Measurements from ENCODE around the gene TNFRSF8. TPM values are rescaled to one million over a fixed set of nuclear protein-coding genes. Genes with fewer than 3 reads are reported as not detected.
A peak's percentile ranks its signal among the peaks of the same experiment; 100 is the strongest.

The TNFRSF8 gene
- total and polyA plus RNA-seq, 7 experiments from 2014 or later = 0.56 to 29.3 (median 4.0) TPM; not detected in 4

DNA sequence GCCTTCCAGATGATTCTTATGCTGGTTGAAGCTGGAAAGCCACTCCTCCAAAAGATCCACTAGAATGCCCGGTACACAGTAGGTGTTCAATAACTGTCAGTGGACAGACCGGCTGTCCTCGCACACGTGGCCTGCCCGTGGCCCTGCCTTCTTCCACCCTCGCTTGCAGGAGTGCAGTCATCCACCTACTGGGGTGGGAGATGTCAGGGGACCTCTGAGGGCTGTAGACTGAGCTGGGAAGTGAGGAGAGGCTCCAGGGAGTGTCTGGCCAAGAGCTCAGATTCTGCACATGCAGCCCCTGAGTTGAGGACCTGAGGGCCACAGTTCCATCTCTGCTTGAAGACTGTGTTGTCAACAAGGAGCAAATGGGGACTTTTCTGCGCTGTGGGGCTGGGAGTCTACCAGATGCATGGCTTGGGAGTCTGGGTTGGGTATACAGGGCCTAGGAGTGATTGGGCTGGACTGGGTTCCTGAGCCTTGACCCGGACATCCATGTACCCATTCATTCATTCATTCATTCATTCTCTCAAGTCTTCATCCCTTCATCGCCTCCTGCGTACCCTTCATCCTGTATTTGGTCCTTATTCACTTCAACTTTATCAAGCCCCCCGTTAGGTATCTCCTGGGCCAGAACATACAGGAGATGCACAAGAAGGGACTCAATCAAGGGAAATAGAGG lies 99.5 kb downstream of the TNFRSF8 start:
- intact Hi-C loops (cut with micrococcal nuclease) = loop anchor here in 1 of 2 donors (1.0 kb wide), 1 partner anchor 17 kb away; no protein-coding TSS in a partner anchor
- H3K27ac Mint-ChIP-seq = peak overlapping the region in 5 of 9 donors; percentile 26 to 96 (median 39)
- CTCF ChIA-PET = interaction anchor here (1.1 to 1.6 kb wide), 3 partner anchors 9 to 38 kb away, joined by 3 to 4 read pairs (median 4); no protein-coding TSS in a partner anchor
- Histone ChIP-seq H3K27ac (ENCODE audit: low read depth, low read length) (no peak overlapping the region), H3K27me3 (ENCODE audit: control insufficient read depth in 2 of 2, insufficient read depth in 2 of 2, low read length in 2 of 2) (no peaks in the 10 kb centered on the region), H3K4me3 (ENCODE audit: low read length) (peak overlapping the region; percentile 38), H3K4me1 (ENCODE audit: control insufficient read depth in 2 of 2, insufficient read depth in 2 of 2, low read length in 2 of 2) (peaks cover 43 to 67% of the 10 kb centered on the region in 2 donors), H3K36me3 (ENCODE audit: control insufficient read depth in 2 of 3, insufficient read depth in 3 of 3, low read length in 3 of 3) (no peaks in the 10 kb centered on the region), H3K9me3 (ENCODE audit: control insufficient read depth in 2 of 3, low read length in 3 of 3) (no peaks in the 10 kb centered on the region)
- peaks cover 55 to 81% (median 60%) of the 10 kb centered on the region in 7 donors for H3K4me1 Mint-ChIP-seq
- no peaks in the 10 kb centered on the region for H3K27me3 Mint-ChIP-seq
- peak overlapping the region in 5 of 10 donors; percentile 43 to 82 (median 53) for H3K4me3 Mint-ChIP-seq
- ATAC-seq (no peak), DNase-seq (no peak)
- peaks cover 0 to 5% (median 0%) of the 10 kb centered on the region in 5 donors for H3K36me3 Mint-ChIP-seq
- peaks cover 0 to 2% (median 0%) of the 10 kb centered on the region in 11 donors for H3K9me3 Mint-ChIP-seq
- POLR2A ChIA-PET = interaction anchor here (0.7 to 5.0 kb wide), 7 partner anchors 10 to 25 kb away, joined by 3 to 76 read pairs (median 6); no protein-coding TSS in a partner anchor

GRCh38 chr1:12163210-12163609 lies 100.1 kb downstream of the TNFRSF8 start:
- ChIA-PET POLR2A (interaction anchor here (0.7 to 5.0 kb wide), 4 partner anchors 12 to 20 kb away, joined by 3 to 76 read pairs (median 6); no protein-coding TSS in a partner anchor), CTCF (interaction anchor here (0.5 to 1.4 kb wide), 4 partner anchors 9 to 413 kb away, joined by 3 to 4 read pairs (median 3); no protein-coding TSS in a partner anchor)
- Mint-ChIP-seq H3K27me3 (no peaks in the 10 kb centered on the region), H3K9me3 (peaks cover 0 to 2% (median 0%) of the 10 kb centered on the region in 11 donors), H3K36me3 (peaks cover 0 to 11% (median 0%) of the 10 kb centered on the region in 5 donors), H3K27ac (peak overlapping the region in 5 of 9 donors; percentile 26 to 96 (median 39)), H3K4me3 (peak overlapping the region in 1 of 10 donors; percentile 82), H3K4me1 (peaks cover 55 to 80% (median 60%) of the 10 kb centered on the region in 7 donors)
- Histone ChIP-seq H3K36me3 (ENCODE audit: control insufficient read depth in 2 of 3, insufficient read depth in 3 of 3, low read length in 3 of 3) (no peaks in the 10 kb centered on the region), H3K27me3 (ENCODE audit: control insufficient read depth in 2 of 2, insufficient read depth in 2 of 2, low read length in 2 of 2) (no peaks in the 10 kb centered on the region), H3K9me3 (ENCODE audit: control insufficient read depth in 2 of 3, low read length in 3 of 3) (no peaks in the 10 kb centered on the region), H3K4me3 (ENCODE audit: low read length) (no peak overlapping the region), H3K27ac (ENCODE audit: low read depth, low read length) (no peak overlapping the region), H3K4me1 (ENCODE audit: control insufficient read depth in 2 of 2, insufficient read depth in 2 of 2, low read length in 2 of 2) (peaks cover 41 to 61% of the 10 kb centered on the region in 2 donors)
- intact Hi-C loops (cut with micrococcal nuclease) = no loop called here
- ATAC-seq (no peak), DNase-seq (no peak)

GRCh38 chr1:12164210-12164609 lies 101.1 kb downstream of the TNFRSF8 start:
- ATAC-seq (no peak), DNase-seq (no peak)
- Mint-ChIP-seq H3K27ac (peak overlapping the region in 4 of 9 donors; percentile 17 to 65 (median 45)), H3K4me1 (peaks cover 54 to 81% (median 63%) of the 10 kb centered on the region in 7 donors), H3K36me3 (peaks cover 0 to 19% (median 0%) of the 10 kb centered on the region in 5 donors), H3K27me3 (no peaks in the 10 kb centered on the region), H3K9me3 (peaks cover 0 to 2% (median 0%) of the 10 kb centered on the region in 11 donors), H3K4me3 (peak overlapping the region in 2 of 10 donors; percentile 21 to 34)
- CTCF ChIA-PET = no interaction called here
- POLR2A ChIA-PET = interaction anchor here (0.9 to 1.3 kb wide), 4 partner anchors 13 to 45 kb away, joined by 3 read pairs; no protein-coding TSS in a partner anchor
- intact Hi-C loops (cut with micrococcal nuclease) = no loop called here
- H3K9me3 ChIP-seq (ENCODE audit: control insufficient read depth in 2 of 3, low read length in 3 of 3) = no peaks in the 10 kb centered on the region
- H3K27ac ChIP-seq (ENCODE audit: low read depth, low read length) = no peak overlapping the region
- H3K4me3 ChIP-seq (ENCODE audit: low read length) = no peak overlapping the region
- H3K4me1 ChIP-seq (ENCODE audit: control insufficient read depth in 2 of 2, insufficient read depth in 2 of 2, low read length in 2 of 2) = peaks cover 35 to 58% of the 10 kb centered on the region in 2 donors
- no peaks in the 10 kb centered on the region for H3K36me3 ChIP-seq (ENCODE audit: control insufficient read depth in 2 of 3, insufficient read depth in 3 of 3, low read length in 3 of 3)
- H3K27me3 ChIP-seq (ENCODE audit: control insufficient read depth in 2 of 2, insufficient read depth in 2 of 2, low read length in 2 of 2) = no peaks in the 10 kb centered on the region

GRCh38 chr1:12165342-12165741 lies 102.2 kb downstream of the TNFRSF8 start:
- ATAC-seq (no peak), DNase-seq (no peak)
- intact Hi-C loops (cut with micrococcal nuclease) = loop anchor here (5.0 kb wide), 2 partner anchors 42 to 452 kb away; partner anchors contain the start of gene DHRS3 (in 1 of the 2)
- no peak overlapping the region for H3K4me3 Mint-ChIP-seq
- peaks cover 48 to 86% (median 64%) of the 10 kb centered on the region in 7 donors for H3K4me1 Mint-ChIP-seq
- Histone ChIP-seq H3K4me1 (ENCODE audit: control insufficient read depth in 2 of 2, insufficient read depth in 2 of 2, low read length in 2 of 2) (peaks cover 34 to 66% of the 10 kb centered on the region in 2 donors), H3K9me3 (ENCODE audit: control insufficient read depth in 2 of 3, low read length in 3 of 3) (no peaks in the 10 kb centered on the region), H3K27me3 (ENCODE audit: control insufficient read depth in 2 of 2, insufficient read depth in 2 of 2, low read length in 2 of 2) (no peaks in the 10 kb centered on the region), H3K27ac (ENCODE audit: low read depth, low read length) (no peak overlapping the region), H3K36me3 (ENCODE audit: control insufficient read depth in 2 of 3, insufficient read depth in 3 of 3, low read length in 3 of 3) (no peaks in the 10 kb centered on the region), H3K4me3 (ENCODE audit: low read length) (no peak overlapping the region)
- CTCF ChIA-PET = interaction anchor here (0.7 to 2.0 kb wide), 2 partner anchors 40 to 72 kb away, joined by 3 to 7 read pairs; no protein-coding TSS in a partner anchor
- H3K27me3 Mint-ChIP-seq = no peaks in the 10 kb centered on the region
- H3K9me3 Mint-ChIP-seq = peaks cover 0 to 2% (median 0%) of the 10 kb centered on the region in 11 donors
- peak overlapping the region in 1 of 9 donors; percentile 65 for H3K27ac Mint-ChIP-seq
- peaks cover 0 to 27% (median 0%) of the 10 kb centered on the region in 5 donors for H3K36me3 Mint-ChIP-seq
- POLR2A ChIA-PET = interaction anchor here (0.7 to 2.3 kb wide), 10 partner anchors 8 to 44 kb away, joined by 3 to 9 read pairs (median 4); no protein-coding TSS in a partner anchor

DNA sequence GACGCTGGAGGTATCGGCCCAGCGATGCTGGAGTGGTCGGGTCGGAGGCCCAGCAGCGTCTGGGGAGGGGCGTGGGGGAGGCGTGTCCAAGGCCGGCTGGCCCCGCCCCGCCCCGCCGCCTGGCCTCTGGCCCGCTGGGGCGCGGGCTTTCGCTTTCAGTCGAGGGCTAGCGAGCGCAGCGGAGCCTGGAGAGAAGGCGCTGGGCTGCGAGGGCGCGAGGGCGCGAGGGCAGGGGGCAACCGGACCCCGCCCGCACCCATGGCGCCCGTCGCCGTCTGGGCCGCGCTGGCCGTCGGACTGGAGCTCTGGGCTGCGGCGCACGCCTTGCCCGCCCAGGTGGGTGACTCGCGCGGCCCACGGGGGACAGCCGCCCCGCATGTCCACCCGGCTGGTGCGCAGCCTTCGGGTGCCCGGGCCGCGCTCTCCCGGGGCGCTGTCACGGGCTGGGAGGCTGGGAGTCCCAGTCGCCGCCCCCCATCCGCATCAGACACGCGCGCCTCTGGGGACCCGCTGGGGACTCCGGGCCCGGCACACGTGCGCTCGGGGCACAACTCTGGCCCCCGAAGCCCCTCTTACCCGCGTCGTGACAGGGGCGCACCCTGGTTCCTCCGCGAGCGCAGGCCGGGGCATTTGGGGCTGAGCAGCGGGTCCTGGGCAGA lies 103.9 kb downstream of the TNFRSF8 start, which contains the start of gene TNFRSF1B:
TNFRSF1B (plus strand) TSS at position 158 of the 659 bp plus-strand sequence; CDS start at position 259, 101 bp downstream.
- H3K27me3 ChIP-seq (ENCODE audit: control insufficient read depth in 2 of 2, insufficient read depth in 2 of 2, low read length in 2 of 2) = no peaks in the 10 kb centered on the region

More for the DNA sequence above, 103.9 kb downstream of the TNFRSF8 start, which contains the start of gene TNFRSF1B:
- H3K4me1 Mint-ChIP-seq = peaks cover 42 to 83% (median 60%) of the 10 kb centered on the region in 7 donors
- H3K27ac Mint-ChIP-seq = peak within 1 kb of the TSS; percentile 94 to 100 (median 98)
- DNase-seq = peak; percentile 42 to 84 (median 51)
- Histone ChIP-seq H3K9me3 (ENCODE audit: control insufficient read depth in 2 of 3, low read length in 3 of 3) (no peaks in the 10 kb centered on the region), H3K36me3 (ENCODE audit: control insufficient read depth in 2 of 3, insufficient read depth in 3 of 3, low read length in 3 of 3) (no peaks in the 10 kb centered on the region), H3K4me3 (ENCODE audit: low read length) (peak within 1 kb of the TSS; percentile 84), H3K4me1 (ENCODE audit: control insufficient read depth in 2 of 2, insufficient read depth in 2 of 2, low read length in 2 of 2) (peaks cover 19 to 59% of the 10 kb centered on the region in 2 donors), H3K27ac (ENCODE audit: low read depth, low read length) (peak within 1 kb of the TSS; percentile 91)
- ChIA-PET CTCF (no interaction called here), POLR2A (interaction anchor here (0.8 to 4.5 kb wide), 11 partner anchors 8 to 43 kb away, joined by 3 to 29 read pairs (median 5); no protein-coding TSS in a partner anchor)
- H3K4me3 Mint-ChIP-seq = peak within 1 kb of the TSS; percentile 94 to 100 (median 98)
- peaks cover 0 to 2% (median 0%) of the 10 kb centered on the region in 11 donors for H3K9me3 Mint-ChIP-seq
- H3K36me3 Mint-ChIP-seq = peaks cover 3 to 38% (median 5%) of the 10 kb centered on the region in 5 donors
- ATAC-seq = peak; percentile 82
- intact Hi-C loops (cut with micrococcal nuclease) = loop anchor here (1.0 to 5.0 kb wide), 5 partner anchors 10 to 450 kb away; partner anchors contain the start of gene DHRS3 (in 1 of the 2)
- H3K27me3 Mint-ChIP-seq = no peaks in the 10 kb centered on the region

Data from naive thymus-derived CD4-positive, alpha-beta T cell (primary cell).